ENCODE data around the gene CAPN7. TPM values are rescaled to one million over a fixed set of nuclear protein-coding genes. Genes with fewer than 3 reads are reported as not detected.

CAPN7 gene
- total RNA-seq, 4 donors from 2014 or later = 20.7 to 52.5 (median 27.0) TPM

DNA sequence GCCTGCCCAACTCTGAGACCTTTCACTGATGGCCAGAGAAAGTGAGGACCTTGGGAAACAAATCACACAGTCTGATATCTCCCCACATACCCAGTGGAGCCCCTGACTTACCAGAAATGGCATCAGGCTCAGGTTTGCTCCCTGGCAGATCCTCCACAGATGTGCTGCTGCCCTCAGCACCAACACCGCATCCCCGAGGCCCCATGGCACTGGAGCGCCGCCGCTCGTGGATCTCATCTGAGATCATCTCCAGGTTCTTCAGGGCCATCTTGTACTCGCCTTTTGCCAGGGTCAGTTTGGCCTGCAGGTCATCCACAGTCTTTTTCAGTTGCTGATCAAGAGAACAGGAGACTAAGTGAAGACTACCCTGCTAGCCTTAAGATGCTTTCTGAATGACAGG, 52.7 kb downstream of the CAPN7 start:
- Histone ChIP-seq H3K36me3 (peaks cover 16 to 87% (median 17%) of the 10 kb centered on the region in 3 donors), H3K4me1 (peaks cover 0 to 10% (median 3%) of the 10 kb centered on the region in 3 donors), H3K9me3 (no peaks in the 10 kb centered on the region), H3K27me3 (no peaks in the 10 kb centered on the region), H3K4me3 (no peak overlapping the region), H3K27ac (no peak overlapping the region)
- no peak for DNase-seq
- TF ChIP-seq, protein P1, sequence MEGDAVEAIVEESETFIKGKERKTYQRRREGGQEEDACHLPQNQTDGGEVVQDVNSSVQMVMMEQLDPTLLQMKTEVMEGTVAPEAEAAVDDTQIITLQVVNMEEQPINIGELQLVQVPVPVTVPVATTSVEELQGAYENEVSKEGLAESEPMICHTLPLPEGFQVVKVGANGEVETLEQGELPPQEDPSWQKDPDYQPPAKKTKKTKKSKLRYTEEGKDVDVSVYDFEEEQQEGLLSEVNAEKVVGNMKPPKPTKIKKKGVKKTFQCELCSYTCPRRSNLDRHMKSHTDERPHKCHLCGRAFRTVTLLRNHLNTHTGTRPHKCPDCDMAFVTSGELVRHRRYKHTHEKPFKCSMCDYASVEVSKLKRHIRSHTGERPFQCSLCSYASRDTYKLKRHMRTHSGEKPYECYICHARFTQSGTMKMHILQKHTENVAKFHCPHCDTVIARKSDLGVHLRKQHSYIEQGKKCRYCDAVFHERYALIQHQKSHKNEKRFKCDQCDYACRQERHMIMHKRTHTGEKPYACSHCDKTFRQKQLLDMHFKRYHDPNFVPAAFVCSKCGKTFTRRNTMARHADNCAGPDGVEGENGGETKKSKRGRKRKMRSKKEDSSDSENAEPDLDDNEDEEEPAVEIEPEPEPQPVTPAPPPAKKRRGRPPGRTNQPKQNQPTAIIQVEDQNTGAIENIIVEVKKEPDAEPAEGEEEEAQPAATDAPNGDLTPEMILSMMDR (IDR thresholded peaks at IDR 0.05) = no peak
- no peak for TF ChIP-seq POLR2A (IDR thresholded peaks at IDR 0.05)
- 100% methylated on average over 3 of the region's 7 CpGs; no CpG with 5 or more reads in 1 of the 2 donors for WGBS, 2 donors
- intact Hi-C loops (cut with DNase I) = no loop called here

DNA sequence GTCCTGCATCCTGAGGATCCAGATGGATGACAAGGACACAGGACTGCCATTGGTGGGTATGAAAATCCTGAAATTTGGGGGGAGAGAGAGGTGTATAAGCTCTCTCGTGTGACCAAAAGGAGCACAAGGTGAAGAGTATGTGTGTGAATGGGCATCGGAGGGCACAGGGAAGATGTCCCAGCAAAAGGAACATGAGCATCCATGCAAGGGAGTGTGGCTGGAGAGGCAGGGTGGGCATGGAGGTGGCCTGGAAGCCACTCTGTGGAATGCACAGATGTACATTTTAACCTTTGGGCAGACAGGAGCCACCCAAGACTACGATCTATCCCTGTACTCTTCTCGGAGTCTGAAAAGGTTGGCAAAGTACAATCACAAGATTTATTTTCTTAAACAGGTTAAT, 54.5 kb downstream of the CAPN7 start:
- no peak overlapping the region for H3K27ac ChIP-seq
- H3K27me3 ChIP-seq = no peaks in the 10 kb centered on the region
- DNase-seq = no peak
- intact Hi-C loops (cut with DNase I) = no loop called here
- no peaks in the 10 kb centered on the region for H3K9me3 ChIP-seq
- H3K4me1 ChIP-seq = peaks cover 0 to 24% (median 3%) of the 10 kb centered on the region in 3 donors
- peaks cover 16 to 70% (median 17%) of the 10 kb centered on the region in 3 donors for H3K36me3 ChIP-seq
- 73 to 85% methylated on average over 3 to 4 of the region's 4 CpGs for WGBS, 2 donors
- TF ChIP-seq, protein P1 (IDR thresholded peaks at IDR 0.05) = no peak
- no peak for TF ChIP-seq POLR2A (IDR thresholded peaks at IDR 0.05)
- H3K4me3 ChIP-seq = no peak overlapping the region

DNA sequence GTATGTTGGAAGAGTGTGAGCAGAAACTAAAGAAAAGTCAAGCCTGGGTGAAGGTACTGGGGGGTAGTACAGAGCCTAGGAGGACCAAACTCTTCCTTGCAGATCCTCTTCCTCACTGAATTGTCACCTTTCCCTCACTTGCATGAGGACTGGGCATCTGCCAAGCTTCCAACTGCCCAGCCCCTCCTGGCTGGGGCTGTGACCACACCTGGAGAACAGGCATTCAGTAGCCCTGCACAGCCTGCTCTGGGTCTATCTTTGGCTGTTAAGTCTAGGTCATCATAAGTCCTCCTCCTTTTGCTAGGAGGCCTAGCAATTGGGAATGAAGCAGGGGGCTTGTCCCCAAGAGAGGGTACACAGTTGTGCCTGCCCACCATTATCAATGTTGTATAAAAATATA, 55.2 kb downstream of the CAPN7 start:
- Histone ChIP-seq H3K27ac (no peak overlapping the region), H3K4me1 (peaks cover 0 to 24% (median 3%) of the 10 kb centered on the region in 3 donors), H3K4me3 (no peak overlapping the region), H3K27me3 (no peaks in the 10 kb centered on the region), H3K36me3 (peaks cover 9 to 70% (median 16%) of the 10 kb centered on the region in 3 donors), H3K9me3 (no peaks in the 10 kb centered on the region)
- intact Hi-C loops (cut with DNase I) = no loop called here
- no peak for DNase-seq
- TF ChIP-seq, protein P1 (IDR thresholded peaks at IDR 0.05) = no peak
- no peak for TF ChIP-seq POLR2A (IDR thresholded peaks at IDR 0.05)

DNA sequence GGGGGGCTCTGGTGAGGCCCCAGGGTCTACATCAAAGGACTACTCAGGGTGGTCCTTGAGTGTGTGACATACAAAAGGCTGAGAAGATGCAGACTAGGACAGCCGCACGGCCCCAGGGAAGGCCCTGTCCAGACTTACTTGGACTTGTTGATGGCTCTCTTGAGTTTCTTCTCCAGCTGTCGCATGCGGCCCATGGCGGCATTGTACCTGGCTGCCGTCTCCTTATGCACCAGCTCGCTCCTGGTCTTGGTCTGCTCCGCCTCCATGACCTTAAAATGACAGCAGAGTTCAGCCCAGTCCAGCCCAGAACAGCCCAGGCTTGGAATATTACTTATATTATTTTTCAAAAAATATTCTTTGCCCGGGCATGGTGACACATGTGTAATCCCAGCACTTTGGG, 56.0 kb downstream of the CAPN7 start:
- peaks cover 4 to 69% (median 10%) of the 10 kb centered on the region in 3 donors for H3K36me3 ChIP-seq
- intact Hi-C loops (cut with DNase I) = no loop called here

DNA sequence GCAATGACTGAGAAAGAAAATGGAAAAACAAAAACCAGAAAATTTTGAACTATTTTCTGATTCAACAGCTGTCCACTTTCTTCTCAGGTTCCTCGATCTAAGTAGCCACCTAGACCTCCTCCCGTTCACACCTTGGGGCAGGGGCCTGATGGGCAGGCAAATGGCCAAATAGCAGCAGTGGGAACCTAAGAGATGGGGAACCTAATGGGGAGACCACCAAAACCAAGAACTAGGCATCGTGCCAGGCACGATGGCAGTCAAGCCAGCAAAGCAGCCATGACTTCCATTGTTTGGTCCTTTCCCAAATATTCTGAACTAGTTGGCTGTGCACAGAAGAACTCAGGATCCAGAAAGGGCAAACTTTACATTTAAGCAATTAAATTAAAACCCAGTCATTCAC, 57.1 kb downstream of the CAPN7 start:
- Histone ChIP-seq H3K9me3 (no peaks in the 10 kb centered on the region), H3K36me3 (peaks cover 0 to 58% (median 9%) of the 10 kb centered on the region in 3 donors), H3K4me3 (no peak overlapping the region), H3K27ac (no peak overlapping the region), H3K27me3 (no peaks in the 10 kb centered on the region), H3K4me1 (peaks cover under 1 to 30% (median 5%) of the 10 kb centered on the region in 3 donors)
- WGBS, 2 donors = 76 to 80% methylated on average over 4 of the region's 4 CpGs
- TF ChIP-seq POLR2A (IDR thresholded peaks at IDR 0.05) = no peak
- TF ChIP-seq, protein P1 (IDR thresholded peaks at IDR 0.05) = no peak
- intact Hi-C loops (cut with DNase I) = no loop called here
- no peak for DNase-seq

More for the DNA sequence above, 56.0 kb downstream of the CAPN7 start:
- DNase-seq = no peak
- Histone ChIP-seq H3K27ac (no peak overlapping the region), H3K27me3 (no peaks in the 10 kb centered on the region), H3K9me3 (no peaks in the 10 kb centered on the region), H3K4me1 (peaks cover 0 to 24% (median 3%) of the 10 kb centered on the region in 3 donors), H3K4me3 (no peak overlapping the region)
- WGBS, 2 donors = 94 to 96% methylated on average over 8 to 9 of the region's 9 CpGs
- no peak for TF ChIP-seq POLR2A (IDR thresholded peaks at IDR 0.05)
- TF ChIP-seq, protein P1 (IDR thresholded peaks at IDR 0.05) = no peak
